GM19468 (cell line): ENCODE measurements around the gene BRD9.
"Not testable (repeated sequence)": the region's sequence is repeated elsewhere in the genome, so short reads cannot be mapped to it uniquely, and the experiment has no call there.

Source experiments
- ATAC-seq: cut with Tn5 transposase; IDR thresholded peaks from one replicate; pipeline ENCODE4 v1.9.1; 2021; ENCODE audit warnings: mild to moderate bottlenecking, moderate library complexity, moderate number of reproducible peaks; ENCODE audit not compliant: unreplicated experiment; ENCODE audit errors: extremely low read depth

The BRD9 gene

DNA sequence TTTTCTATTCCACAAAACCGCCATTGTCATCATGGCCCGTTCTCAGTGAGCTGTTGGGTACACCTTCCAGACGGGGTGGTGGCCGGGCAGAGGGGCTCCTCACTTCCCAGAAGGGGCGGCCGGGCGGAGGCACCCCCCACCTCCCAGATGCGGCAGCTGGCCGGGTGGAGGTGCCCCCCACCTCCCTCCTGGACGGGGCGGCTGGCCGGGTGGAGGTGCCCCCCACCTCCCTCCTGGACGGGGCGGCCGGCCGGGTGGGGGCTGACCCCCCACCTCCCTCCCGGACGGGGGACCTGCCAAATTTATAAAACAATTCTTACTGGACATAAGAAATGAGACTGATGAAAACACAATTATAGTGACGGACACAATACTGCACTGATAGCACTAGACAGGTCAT, 64.4 kb downstream of the BRD9 start:
- not testable (repeated sequence) for ATAC-seq

DNA sequence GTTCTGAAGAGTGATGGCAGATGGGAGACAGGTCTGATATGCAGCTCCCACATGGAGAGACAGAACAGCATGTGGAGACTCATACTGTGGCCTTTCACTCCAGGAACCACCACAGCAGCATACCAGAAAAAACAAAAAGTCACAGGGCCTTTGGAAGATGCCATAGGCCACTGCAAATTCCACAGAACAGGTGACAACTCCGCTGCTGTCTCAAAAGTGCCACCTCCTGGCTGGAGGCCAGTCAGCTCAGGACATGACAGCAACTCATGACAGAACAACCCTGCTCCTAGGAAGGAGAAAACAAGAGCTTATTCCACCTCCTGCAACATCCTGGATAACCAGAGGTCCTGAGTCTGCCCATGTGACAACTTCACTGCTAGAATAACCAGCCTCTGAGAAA, 67.1 kb downstream of the BRD9 start:
- ATAC-seq = not testable (repeated sequence)

DNA sequence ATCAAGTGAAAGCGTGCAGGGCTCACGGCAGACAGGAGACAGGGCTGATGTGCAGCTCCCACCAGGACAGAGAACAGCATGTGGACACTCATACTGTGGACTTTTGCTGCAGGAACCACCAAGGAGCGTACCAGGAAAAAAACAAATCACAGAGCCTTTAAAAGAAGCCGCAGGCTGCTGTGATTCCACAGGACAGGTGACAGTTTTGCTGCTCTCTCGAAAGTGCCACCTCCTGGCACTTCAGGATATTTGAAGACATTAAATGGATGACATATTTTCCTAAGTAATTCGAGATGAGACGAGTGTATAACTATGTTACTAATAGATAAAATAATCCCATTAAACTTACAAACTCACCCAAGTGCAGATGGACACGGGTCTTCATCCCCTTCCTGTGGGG, 71.1 kb downstream of the BRD9 start:
- no peak for ATAC-seq

DNA sequence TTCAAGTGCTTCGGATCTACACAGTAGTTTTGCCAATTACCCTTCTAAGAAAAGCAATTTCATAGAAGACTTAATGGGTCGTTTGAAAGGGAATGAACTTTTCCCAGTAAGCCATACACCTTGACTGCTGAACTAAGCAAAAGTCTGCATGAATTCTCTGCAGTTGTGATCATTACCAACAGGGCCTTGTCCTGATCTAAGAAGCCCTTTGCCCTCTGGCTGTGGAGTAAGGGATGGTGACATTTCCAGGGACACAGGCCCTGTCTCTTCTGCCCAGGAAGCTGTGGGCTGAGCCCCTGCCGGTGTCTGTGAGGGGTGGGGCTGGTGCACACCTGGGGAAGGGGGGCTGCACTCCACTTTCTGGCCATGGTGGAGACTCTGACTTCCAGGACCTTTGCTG, 72.4 kb downstream of the BRD9 start:
- no peak for ATAC-seq

DNA sequence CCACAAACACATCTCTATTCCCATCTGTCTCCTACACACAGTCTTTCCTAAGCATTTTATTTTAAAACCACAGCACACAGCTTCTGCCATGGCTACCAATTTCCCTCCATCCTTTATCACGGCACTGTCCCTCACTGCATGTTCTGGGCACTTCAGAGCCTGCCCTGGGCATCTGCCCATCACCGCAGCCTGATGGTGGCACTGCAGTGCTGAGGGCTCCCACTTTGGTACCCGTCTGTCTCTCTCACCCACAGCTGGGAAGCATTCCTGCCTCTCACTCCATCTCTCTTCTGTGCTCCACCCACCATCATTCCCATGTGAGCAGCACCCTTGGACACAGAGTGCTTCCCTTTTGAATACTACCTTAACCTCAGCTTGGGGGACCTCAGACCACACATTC, 73.5 kb downstream of the BRD9 start:
- no peak for ATAC-seq

DNA sequence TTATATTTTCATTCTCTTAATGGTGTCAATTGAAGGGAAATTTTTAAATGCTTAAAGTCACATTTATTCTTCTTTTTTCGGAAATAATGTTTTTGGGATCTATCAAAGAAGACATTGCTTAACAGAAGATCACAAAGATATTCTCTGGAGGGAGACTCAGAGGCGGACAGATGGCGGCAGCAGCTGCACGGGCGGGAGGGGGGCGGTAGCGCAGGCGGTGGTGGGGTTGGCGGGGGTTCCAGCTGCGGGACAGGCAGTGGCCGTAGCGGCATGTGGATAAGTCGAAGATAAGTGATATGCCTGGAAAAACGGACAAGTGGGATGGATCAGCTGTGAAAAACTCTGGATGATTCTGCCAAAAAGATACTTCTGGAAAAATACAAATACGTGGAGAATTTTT, 76.4 kb downstream of the BRD9 start:
- no peak for ATAC-seq

DNA sequence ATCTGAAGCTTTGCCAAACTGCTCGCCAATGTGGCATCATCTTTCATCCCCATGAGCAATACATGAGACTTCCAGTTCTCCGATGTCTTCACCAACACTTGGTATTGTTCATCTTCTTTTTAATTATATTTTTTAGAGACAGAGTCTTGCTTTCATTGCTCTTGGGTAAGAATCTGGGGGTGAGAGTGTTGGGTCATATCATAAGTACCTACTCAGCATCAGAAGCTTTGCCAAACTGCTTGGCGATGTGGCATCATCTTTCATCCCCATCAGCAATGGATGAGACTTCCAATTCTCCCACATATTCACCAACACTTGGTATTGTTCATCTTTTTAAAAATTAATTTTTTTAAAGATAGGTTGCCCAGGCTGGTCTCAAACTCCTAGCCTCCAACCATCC, 77.2 kb downstream of the BRD9 start:
- no peak for ATAC-seq
